SHP77 (cell line): ENCODE data around the gene NLRP3.

Experiments
- DNase-seq, 2 experiments: peaks; one replicate each; lab custom pipeline; 2025; lab: John Stamatoyannopoulos, UW

NLRP3 gene

DNA sequence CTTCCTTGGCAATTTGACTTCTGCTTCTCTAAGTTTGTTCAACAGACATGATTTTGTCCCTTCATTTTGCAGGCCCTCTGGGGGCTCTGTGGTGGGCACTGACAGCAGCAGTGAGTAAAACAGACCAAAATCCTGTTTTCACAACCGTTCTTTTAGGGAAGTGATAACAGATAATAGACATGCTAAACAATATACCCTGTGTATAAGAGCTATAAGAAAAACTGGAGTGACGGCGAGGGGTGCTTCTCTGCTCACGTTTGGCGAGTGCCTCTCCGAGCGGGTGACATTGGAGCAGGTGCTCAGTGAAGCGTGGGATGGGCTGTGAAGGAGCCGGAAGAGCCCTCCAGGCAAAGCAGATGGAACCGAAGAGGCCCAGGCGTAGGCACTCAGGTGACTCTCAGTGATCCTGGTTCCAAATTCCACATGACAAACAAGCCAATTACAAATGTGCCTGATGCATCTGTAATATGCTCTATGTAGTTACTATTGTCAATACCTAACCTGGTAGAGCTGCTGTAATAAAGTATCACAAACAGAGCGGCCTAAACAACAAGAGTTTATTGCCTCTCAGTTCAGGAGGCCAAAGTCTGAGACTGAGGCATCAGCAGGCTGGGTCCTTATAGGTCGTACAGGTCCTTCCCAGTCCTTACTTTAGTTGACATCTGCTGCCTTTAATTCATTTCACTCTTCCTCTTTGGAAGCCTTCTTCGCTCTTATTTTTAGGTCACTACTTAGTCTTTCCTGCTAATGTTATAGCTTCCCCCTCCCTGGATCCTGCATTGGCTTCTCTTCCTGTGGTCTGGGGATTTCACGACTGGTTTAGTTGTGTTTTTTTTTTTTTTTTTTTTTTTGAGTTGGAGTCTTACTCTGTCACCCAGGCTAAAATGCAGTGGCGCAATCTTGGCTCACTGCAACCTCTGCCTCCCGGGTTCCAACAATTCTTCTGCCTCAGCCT, 21.9 kb downstream of the NLRP3 start:
- DNase-seq, result peak in 1 of 2 experiments; percentile 6

DNA sequence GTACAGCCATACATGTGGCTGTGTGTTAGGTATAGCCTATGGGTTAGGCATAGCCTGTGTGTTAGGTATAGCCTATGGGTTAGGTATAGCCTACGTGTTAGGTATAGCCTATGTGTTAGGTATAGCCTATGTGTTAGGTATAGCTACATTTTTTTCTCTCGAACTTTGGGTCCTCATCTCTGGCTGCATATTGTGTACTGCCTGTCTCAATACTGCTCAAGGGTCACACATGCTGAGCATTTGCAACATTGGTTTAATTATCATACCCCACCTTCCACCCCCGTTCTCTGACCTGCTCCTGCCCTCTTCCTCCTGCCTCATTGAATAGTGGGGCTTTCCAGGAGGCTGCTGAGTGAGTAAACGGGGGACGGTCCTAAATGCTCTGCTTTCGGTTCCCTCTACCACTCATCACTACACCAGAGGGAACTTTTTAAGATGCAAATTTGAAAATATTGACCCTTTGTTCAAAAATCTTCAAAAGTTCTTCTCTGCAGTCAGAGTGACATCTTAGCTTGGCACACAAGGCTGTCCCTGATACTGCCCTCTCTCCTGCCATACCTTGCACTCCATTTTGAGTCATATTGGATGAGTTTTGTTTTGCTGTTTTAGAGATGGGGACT, 24.1 kb downstream of the NLRP3 start:
- no peak for DNase-seq

DNA sequence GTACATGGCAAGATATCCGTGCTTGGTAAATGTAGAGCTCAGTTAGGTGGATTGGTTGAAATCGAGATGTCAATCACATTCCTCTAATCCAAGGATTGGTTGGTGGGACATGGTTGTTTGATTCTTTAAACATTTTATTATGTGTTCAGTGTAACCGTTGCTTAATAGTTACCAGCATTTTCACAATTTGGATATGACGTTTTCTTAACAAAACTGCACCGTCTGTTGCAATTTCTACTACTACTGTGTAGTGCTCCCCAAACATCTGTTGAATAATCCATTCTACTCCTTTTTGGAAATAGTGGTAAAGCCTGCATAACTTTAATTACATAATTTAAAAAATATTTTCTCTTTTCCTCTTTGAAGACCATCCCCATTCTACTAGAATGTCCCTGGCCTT, 25.6 kb downstream of the NLRP3 start:
- DNase-seq, result no peak

DNA sequence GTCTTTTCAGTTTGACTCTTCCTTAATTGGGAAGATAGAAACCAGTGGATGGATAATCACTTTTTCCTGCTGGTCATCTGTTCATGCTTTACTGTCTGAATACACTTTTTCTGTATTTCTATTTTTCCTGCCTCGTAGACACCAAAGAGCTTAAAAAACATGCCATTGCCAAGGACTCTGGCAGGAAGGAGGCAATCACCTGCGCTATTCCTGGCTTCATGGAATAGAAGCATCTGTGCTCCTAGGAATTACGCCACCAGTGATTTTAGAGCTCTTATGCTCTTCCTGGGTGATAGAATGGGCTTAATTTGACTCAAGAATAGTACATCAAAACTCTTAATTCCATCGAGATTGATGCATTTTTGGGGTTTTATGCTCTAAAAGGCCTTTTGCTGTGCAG, 26.2 kb downstream of the NLRP3 start:
- no peak for DNase-seq

DNA sequence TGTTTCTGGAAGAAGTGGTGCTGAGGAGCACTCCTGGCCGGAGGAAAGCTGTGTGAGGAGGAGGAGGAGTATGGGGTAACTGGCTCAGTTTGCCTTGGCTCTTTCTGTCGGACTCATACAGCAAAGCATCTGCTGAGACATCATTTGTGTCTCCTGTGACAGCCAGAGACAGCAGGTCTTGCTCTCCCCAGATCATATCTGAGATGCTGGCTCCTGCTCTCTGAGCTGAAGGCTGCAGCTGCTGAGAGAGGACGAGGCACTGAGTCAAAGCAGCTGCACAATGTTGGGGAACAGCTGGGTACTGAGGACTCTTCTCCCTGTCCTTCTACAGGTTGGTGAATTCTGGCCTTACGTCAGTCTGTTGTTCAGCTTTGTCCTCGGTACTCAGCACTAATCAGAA, 27.7 kb downstream of the NLRP3 start:
- DNase-seq, result no peak

DNA sequence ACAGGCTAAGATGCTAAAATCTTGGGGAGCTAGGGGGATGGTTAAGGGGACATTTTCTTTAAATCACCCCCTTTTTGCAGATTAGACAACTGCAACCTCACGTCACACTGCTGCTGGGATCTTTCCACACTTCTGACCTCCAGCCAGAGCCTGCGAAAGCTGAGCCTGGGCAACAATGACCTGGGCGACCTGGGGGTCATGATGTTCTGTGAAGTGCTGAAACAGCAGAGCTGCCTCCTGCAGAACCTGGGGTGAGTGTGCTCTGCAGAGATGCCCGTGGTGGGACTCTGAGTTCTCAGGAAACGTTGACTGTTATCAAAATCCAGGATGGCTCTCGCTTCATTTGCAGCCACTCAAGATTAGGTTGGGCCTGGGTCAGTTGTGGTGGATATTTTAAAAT, 28.6 kb downstream of the NLRP3 start:
- no peak for DNase-seq

DNA sequence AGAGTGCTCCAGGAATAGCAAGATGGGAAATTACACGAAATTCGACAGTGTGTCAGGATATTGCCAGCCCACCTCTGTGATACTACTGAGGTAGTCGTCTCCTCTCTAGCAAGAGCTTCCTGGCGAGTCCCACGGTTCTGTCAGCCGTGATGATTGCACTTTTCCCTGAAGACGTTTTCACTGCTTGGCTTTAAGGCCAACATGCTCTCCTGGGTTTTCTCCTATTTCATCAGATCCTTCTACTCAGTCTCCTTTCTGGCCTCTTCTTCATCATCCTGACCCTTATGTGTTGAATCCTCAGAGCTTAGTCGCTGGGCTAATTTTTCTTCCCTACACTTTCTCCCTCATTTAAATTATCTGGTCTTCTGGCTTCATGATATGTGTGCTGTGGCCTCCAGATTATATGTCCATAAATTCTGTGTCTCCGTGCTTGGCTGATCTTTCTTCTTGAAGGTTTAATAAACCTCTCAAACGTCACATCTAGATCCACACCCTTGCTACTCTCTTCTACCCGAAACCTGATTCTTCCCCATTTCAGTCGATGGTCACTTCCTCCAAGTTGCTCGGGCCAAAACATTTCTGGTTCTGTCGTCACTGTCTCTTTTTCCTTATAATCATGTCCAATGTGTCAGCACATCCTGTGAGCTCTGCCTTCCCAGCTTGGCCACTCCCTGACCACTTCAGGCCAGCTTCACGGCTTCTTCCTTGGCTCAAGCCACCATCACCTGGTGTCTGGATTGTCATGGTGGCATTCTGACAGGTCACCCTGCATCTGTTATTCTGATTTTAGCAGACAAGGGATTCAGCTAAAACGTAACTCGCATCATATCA, 29.8 kb downstream of the NLRP3 start:
- DNase-seq, result no peak

DNA sequence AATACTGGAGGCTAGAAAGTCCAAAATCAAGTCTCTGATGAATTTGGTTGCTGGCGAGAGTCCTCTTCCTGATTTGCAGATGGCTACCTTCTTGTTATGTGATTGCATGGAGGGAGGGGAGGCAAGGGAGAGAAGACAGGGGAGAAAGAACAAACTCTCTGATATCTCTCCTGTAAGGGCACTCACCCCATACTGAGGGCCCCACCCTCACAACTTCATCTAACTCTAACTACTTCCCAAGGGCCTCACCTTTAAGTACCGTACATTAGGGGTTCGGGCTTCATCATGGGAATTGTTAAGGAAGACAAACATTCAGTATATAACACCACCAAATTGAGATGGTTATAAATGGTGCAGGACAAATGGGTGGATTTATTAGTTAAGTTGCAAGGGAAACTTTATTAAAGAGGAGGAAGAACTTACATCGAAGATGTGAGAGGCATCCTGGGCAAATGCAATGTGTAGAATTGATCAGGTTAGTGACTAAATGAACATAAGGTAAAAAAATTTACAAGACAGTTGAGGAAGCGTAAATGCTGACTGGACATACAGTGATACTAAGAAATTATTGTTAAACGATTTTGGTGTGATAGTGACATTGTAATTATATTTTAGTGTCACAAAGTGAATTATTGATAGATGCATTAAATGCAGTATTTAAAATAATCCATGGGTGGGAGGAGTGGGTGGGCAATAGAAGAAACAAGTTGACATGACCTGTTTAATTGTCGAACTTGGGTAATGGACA, 31.4 kb downstream of the NLRP3 start:
- DNase-seq, result no peak

DNA sequence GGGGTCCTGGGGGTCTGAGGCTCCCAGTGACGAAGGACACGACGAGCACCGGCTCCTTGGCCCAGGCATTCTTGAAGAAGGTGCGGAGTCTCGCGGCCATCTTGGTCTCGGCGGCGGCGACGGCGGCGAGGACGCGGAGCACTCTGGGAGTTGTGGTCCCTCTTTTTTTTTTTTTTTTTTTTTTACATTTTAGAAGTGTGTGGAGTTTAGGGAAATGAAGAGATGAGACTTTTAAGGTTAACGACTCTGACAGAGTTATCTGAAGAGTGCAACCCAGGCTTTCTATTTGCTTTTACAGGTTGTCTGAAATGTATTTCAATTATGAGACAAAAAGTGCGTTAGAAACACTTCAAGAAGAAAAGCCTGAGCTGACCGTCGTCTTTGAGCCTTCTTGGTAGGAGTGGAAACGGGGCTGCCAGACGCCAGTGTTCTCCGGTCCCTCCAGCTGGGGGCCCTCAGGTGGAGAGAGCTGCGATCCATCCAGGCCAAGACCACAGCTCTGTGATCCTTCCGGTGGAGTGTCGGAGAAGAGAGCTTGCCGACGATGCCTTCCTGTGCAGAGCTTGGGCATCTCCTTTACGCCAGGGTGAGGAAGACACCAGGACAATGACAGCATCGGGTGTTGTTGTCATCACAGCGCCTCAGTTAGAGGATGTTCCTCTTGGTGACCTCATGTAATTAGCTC, 32.3 kb downstream of the NLRP3 start:
- peak; percentile 42 to 55 for DNase-seq

DNA sequence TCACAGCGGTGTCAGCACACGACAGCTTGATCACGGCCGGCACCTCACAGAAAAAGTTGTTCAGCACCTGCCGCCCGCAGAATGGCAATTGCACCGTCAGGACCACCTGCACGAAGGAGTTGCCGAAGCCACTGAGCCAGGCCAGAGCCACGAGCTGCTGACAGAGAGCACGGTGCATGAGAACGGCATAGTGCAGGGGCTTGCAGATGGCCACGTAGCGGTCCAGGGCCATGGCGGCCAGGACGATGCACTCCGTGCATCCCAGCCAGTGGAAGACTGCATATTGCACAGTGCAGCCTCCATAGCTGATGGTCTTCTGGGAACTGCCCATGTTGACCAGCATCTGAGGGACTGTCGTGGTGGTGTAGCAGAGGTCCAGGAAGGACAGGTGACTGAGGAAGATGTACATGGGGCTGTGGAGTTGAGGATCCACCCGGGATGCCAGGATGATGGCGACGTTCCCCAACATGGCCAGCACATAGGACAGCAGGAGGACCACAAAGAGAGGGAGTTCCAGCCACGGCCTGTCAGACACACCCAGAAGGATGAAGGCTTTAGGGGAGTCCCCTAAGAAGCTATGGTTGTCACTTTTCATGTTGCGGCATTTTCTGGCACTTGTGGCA, 35.5 kb downstream of the NLRP3 start:
- DNase-seq, result no peak

DNA sequence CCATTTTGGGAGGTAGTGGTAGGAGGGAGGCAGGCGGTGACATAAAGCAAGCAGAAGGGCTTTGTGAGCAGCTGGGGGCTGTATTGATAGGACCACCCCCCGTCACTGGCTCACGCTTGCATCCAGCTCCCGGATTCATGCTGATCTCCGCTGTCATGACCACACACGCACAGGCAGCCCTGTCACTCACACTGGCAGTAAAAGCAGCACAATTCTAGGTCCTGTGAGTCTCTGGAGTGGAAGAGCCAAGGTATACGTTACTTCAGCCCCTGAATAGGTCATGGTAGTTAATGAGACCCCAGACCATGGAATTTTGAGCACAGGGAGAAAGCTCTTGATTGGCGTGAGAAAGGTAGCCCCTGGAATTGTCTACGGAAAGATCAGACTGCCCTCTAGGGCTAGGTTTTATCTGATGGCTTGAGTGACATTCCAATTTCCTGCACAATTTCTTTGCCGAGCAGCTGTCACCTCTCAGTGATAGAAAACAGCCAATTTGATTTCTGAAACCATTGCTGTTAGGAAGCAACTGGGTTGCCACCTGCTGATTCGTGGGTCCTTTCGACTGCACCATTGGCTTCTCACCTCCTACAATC, 36.6 kb downstream of the NLRP3 start:
- peak in 1 of 2 experiments; percentile 29 for DNase-seq

DNA sequence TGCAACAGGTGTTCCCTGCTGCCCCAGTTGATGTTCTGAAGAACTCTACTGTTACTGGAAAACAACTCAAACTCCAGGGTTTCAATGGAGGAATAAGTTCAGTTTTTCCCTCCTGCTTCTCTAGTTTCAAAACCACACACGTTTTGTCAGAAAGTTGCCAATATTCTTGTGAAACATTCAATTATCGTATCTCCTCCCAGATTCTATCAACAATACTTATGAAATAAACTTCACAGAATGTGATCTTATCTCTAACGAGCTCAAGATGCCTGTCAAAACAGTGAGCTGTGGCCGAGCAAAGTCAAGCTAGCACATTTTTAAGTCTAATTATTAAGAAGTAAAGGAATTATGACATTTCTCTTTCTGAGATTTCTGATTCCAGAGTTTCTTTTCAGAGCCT, 37.3 kb downstream of the NLRP3 start:
- no peak for DNase-seq

DNA sequence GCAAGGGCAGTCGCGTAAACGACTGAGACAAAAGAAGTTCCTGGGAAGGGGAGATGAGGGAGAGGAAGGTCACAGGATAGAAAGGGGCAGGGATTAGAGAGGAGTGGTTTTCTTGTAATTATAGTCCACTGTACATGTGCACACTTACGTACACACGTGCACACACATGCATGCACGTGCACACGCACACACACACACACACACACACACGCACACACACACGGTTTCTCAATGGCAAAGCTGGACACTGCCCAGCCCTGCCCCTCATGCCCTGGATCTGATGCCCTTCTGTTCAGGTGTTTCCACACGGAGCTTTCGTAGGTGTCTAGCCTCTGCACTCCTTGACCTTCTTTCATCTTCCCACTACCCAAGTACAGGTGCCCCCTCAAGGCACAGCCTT, 38.0 kb downstream of the NLRP3 start:
- DNase-seq, result no peak

DNA sequence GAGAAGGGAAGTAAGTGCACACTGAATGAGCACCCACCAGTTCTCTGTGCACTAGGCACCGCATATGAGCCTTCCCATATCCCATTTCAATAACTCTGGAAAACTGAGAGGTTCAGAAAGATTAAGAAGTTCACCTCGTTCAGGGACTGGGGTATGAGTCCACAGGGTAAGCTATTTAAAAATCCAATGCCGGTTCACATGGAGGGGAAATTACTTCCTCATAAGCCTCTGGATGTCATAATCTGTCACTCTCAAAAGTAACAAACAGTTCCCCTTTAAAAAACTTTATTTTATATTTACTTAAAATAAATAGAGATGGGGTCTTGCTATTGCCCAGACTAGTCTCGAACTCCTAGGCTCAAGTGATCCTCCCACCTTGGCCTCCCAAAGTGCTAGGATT, 40.0 kb downstream of the NLRP3 start:
- no peak for DNase-seq

DNA sequence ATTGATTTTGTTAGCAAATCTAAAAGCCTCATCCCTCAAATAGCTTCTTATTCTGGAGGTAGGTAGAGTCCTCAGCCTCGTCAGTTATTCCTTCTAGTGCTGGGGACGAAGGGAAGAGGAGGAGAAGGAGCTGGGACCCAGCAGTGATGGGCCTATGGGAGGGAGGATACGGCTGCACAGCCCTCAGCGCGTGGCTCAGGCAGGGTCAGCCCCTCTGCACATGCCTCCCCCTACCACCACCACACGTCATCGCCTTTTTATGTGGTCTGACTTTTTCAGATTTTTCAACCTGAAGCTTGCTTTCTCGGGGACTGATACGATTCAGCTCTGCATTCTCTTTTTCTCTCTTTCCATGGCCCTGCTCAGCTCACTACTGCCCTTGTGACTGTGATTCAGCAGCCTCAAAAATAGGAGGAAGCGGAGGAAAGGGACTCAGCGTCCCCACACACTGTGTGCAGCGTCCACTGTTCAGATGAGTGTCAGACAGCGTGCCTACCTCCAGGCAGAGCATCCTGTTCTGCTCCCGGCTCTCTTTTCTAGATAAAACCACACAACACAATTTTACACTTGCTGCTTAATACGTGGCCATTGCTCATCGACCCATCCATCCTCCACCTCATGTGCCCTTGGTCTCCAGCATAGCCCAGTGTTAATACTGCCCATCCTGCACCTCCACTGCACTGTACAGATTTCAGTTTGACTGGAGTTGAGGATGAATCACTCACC, 41.1 kb downstream of the NLRP3 start:
- DNase-seq, result no peak

DNA sequence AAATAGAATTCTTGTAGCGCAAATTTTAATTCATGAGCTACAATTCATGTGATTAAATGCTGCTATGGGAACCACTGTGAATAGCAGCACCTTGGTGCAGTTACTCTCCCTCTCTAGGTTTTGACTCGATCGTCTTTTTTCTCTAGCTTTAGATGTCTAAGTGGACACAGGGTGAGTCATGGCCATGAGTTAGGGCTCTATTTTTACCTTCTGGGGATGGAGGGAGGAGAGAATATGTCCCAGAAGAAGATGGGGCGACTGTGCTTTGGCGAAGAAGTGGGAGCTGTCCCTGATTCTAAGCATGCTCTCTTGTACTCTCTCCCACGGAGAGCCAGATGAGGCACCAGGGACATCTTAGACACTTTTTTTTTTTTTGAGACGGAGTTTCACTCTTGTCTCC, 43.5 kb downstream of the NLRP3 start:
- no peak for DNase-seq

DNA sequence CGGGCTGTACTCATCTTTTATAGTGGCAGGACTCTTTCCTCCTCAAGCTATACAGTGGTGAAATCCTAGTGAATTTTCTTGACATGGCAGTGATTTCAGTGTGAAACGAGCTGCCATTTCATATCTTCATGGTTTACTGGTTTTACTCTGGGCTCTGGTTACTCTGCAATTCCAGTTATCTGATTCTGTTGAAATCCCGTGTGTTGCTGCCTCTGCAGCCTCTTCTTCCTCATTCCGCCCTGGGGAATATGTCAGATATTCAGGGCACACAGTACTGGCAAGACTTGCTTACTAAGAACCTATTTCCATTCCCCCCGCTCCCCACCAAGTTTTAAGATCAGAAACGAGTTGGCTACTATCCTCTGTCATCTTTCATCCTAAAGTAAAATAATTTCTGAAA, 49.8 kb downstream of the NLRP3 start:
- DNase-seq, result no peak

DNA sequence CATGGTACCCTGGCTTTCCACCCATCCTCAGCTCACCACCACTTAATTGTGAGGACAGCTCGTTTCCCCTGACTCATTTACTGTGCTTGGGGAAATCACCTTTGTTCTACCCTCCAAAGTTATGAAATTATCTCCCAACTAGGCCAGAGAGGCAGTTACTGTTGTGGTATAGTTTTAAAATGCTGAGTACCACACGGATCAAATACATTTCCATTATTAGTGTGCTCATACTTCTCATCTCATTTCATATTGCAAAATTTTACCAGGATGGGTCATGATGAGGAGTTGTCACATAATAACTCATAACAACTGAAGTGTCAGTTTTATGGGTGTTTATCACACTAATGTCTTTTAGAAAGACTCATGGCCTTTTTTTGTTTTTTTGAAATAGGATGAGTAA, 51.2 kb downstream of the NLRP3 start:
- DNase-seq, result no peak

DNA sequence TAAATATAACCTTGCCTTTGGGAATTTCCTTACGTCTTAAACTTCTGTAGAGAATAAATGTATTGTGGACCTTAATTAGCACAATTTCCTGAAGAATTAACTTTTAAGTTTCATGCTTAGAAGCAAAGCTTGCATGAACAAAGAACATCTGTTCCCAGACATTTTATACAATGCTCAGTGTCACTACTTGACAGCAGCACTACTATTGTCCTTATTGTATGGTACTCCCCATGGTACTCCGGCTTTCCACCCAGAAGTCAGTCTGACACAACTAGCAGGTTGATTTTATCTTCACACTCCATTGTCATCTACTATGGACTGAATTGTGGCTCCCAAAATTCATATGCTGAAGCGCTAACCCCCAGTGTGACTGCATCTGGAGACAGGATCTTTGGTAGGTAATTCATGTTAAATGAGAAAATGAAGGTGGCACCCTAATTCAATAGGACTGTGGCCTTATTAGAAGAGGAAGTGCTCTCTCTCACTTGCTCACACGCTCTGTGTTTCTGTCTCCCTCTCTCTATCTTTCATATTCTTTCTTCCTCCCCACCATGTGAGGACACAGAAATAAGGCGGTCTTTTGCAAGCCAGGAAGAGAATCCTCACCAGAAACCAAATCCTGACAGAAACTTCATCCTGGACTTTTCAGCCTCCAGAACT, 52.6 kb downstream of the NLRP3 start:
- no peak for DNase-seq
